Loucy (cell line): ENCODE data around the gene FREM2.

Experiments used
- CTCF ChIP-seq: fragments of 200-600 bp; sonication (generic); conservative IDR thresholded peaks from 2 replicates; pipeline ENCODE4 v1.5.1; 2014; ENCODE audit warnings: mild to moderate bottlenecking, antibody characterized with exemption, low read length
- EZH2phosphoT487 ChIP-seq: fragments of 200-600 bp; IDR thresholded peaks from 2 replicates; pipeline ENCODE4 v1.6.1; 2018; ENCODE audit warnings: antibody characterized with exemption, mild to moderate bottlenecking, moderate library complexity, borderline replicate concordance

GRCh38 chr13:38862443-38862842, 175.6 kb downstream of the FREM2 start:
- TF ChIP-seq CTCF = no peak
- TF ChIP-seq EZH2phosphoT487 = no peak
